Activated B cell treated with CpG ODN at 0.5 μM for 24 hours (primary cell): ENCODE measurements around the gene PAPLN. TPM values are rescaled to one million over a fixed set of nuclear protein-coding genes. Genes with fewer than 3 reads are reported as not detected.

Source experiments
- ATAC-seq: fragments of 200-7000 bp; cut with Tn5 transposase; one replicate; pipeline ENCODE4 v1.10.0; 2021; ENCODE audit warnings: low read depth, mild to moderate bottlenecking, moderate library complexity
- CTCF ChIA-PET: fragments of 350-600 bp; sonication (Branson Sonifier 250); formaldehyde crosslinking; loops from one replicate; lab custom pipeline; 2021; ENCODE audit warnings: antibody characterized with exemption; lab: Charles Lee
- POLR2A ChIA-PET: fragments of 350-600 bp; sonication (Branson Sonifier 250); formaldehyde crosslinking; loops from one replicate; lab custom pipeline; 2021; ENCODE audit warnings: antibody characterized with exemption; lab: Charles Lee
- DNase-seq: peaks from one replicate; pipeline ENCODE4 v3.0.0; 2022
- H3K27ac Mint-ChIP-seq: one replicate; pipeline ENCODE4 v1.8.0; 2020; ENCODE audit warnings: mixed read lengths
- H3K27me3 Mint-ChIP-seq: one replicate; pipeline ENCODE4 v1.8.0; 2021; ENCODE audit warnings: mixed read lengths
- H3K36me3 Mint-ChIP-seq: one replicate; pipeline ENCODE4 v1.8.0; 2021; ENCODE audit warnings: low read depth, mixed read lengths
- H3K4me1 Mint-ChIP-seq: one replicate; pipeline ENCODE4 v1.8.0; 2021; ENCODE audit warnings: mixed read lengths
- H3K4me3 Mint-ChIP-seq: one replicate; pipeline ENCODE4 v1.8.0; 2020; ENCODE audit warnings: mild to moderate bottlenecking, mixed read lengths
- H3K9me3 Mint-ChIP-seq: one replicate; pipeline ENCODE4 v1.8.0; 2020; ENCODE audit warnings: mixed read lengths
- intact Hi-C: fragments of 100-400 bp; cut with micrococcal nuclease; formaldehyde crosslinking; loops from one replicate; pipeline ENCODE4 v1.15.1; 2024
- total RNA-seq: library from RNA; stranded (reverse); gene quantifications from 2 replicates; pipeline ENCODE4 v1.2.3, GENCODE V29; 2022
- TF ChIP-seq, protein P1 (sequence below): fragments of 200-600 bp; IDR thresholded peaks from one replicate; pipeline ENCODE4 v1.8.0; 2022; ENCODE audit warnings: antibody characterized with exemption, mild to moderate bottlenecking

PAPLN gene
- total RNA-seq, 1 donor from 2014 or later = 0.42 TPM

DNA sequence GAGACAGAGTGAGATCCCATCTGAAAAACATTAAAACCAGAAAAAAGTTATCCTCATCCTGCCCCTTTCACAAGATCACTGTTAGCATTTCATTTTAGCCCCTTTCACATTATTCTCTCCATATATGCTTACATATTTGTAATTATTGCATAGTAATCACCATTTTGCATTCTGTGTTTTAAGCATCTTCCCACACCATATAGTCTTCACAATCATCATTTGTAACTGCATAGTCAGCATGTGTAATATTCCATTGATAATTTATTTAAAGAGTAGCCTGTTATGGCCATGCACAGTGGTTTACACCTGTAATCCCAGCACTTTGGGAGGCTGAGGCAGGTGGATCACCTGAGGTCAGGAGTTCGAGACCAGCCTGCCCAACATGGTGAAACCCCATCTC lies 11.8 kb downstream of the PAPLN start:
- POLR2A ChIA-PET = no interaction called here
- CTCF ChIA-PET = no interaction called here
- intact Hi-C loops = no loop called here
- no peak overlapping the region for H3K27ac Mint-ChIP-seq
- DNase-seq (no peak), ATAC-seq (no peak)
- no peak overlapping the region for H3K4me3 Mint-ChIP-seq
- H3K9me3 Mint-ChIP-seq = no peaks in the 10 kb centered on the region
- H3K36me3 Mint-ChIP-seq = no peaks in the 10 kb centered on the region
- TF ChIP-seq, protein P1, sequence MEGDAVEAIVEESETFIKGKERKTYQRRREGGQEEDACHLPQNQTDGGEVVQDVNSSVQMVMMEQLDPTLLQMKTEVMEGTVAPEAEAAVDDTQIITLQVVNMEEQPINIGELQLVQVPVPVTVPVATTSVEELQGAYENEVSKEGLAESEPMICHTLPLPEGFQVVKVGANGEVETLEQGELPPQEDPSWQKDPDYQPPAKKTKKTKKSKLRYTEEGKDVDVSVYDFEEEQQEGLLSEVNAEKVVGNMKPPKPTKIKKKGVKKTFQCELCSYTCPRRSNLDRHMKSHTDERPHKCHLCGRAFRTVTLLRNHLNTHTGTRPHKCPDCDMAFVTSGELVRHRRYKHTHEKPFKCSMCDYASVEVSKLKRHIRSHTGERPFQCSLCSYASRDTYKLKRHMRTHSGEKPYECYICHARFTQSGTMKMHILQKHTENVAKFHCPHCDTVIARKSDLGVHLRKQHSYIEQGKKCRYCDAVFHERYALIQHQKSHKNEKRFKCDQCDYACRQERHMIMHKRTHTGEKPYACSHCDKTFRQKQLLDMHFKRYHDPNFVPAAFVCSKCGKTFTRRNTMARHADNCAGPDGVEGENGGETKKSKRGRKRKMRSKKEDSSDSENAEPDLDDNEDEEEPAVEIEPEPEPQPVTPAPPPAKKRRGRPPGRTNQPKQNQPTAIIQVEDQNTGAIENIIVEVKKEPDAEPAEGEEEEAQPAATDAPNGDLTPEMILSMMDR = no peak
- peaks cover 36% of the 10 kb centered on the region for H3K4me1 Mint-ChIP-seq
- no peaks in the 10 kb centered on the region for H3K27me3 Mint-ChIP-seq

DNA sequence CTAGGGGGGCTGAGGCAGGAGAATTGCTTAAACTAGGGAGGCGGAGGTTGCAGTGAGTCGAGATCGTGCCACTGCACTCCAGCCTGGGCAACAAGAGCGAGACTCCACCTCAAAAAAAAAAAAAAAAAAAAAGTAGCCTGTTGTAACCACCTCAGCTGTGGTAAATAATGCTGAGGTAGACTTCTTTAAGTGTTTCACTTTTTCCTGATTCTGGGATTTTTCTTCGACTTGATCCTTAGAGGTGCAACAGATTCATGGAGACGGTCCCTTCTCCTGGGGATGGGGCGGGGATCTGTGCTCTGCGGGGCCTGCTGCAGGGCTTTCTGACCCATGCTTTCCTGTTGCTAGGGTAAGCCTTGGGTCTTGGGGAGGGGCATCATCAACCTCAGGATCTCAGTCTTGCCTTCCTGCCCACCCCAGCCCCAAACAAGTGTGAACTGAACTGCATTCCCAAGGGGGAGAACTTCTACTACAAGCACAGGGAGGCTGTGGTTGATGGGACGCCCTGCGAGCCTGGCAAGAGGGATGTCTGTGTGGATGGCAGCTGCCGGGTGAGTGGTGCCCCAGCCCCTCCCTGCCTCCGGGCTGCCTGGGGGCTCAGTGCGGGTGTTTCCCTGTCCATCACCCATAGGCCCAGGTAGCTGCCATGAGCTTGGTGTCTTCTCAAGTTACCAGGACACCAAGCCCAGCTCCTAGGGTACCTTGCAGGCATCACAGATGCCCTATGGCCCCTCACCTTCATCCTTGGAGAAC lies 12.4 kb downstream of the PAPLN start:
- Mint-ChIP-seq H3K27ac (peak overlapping the region; percentile 18), H3K4me3 (no peak overlapping the region), H3K9me3 (no peaks in the 10 kb centered on the region), H3K36me3 (no peaks in the 10 kb centered on the region), H3K4me1 (peaks cover 36% of the 10 kb centered on the region), H3K27me3 (no peaks in the 10 kb centered on the region)
- POLR2A ChIA-PET = no interaction called here
- CTCF ChIA-PET = no interaction called here
- no peak for DNase-seq
- ATAC-seq = no peak
- intact Hi-C loops = no loop called here
- TF ChIP-seq, protein P1 = no peak

DNA sequence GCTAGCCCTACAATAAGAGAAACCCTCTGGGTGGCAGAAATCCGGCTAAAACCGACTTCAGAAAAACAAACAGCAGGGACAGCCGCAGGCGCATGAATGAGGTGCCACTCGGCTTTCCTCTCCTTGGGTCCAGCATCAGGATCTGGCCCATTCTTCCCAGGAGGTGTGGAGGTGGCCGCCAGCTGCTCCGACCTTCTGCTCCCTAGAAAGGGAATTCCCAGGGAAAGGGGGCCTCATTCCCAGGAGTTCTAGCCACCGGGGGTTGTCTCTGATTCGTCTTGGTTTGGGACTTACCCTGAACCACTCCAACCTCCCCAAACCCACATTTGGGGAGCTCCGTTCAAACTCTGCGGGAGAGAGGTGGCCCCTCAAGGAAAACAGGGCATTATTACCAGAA lies 13.0 kb downstream of the PAPLN start:
- POLR2A ChIA-PET = no interaction called here
- DNase-seq (no peak), ATAC-seq (no peak)
- Mint-ChIP-seq H3K4me1 (peaks cover 32% of the 10 kb centered on the region), H3K27me3 (no peaks in the 10 kb centered on the region), H3K9me3 (no peaks in the 10 kb centered on the region), H3K4me3 (no peak overlapping the region), H3K27ac (no peak overlapping the region), H3K36me3 (no peaks in the 10 kb centered on the region)
- intact Hi-C loops = no loop called here
- CTCF ChIA-PET = no interaction called here
- TF ChIP-seq, protein P1 = no peak

DNA sequence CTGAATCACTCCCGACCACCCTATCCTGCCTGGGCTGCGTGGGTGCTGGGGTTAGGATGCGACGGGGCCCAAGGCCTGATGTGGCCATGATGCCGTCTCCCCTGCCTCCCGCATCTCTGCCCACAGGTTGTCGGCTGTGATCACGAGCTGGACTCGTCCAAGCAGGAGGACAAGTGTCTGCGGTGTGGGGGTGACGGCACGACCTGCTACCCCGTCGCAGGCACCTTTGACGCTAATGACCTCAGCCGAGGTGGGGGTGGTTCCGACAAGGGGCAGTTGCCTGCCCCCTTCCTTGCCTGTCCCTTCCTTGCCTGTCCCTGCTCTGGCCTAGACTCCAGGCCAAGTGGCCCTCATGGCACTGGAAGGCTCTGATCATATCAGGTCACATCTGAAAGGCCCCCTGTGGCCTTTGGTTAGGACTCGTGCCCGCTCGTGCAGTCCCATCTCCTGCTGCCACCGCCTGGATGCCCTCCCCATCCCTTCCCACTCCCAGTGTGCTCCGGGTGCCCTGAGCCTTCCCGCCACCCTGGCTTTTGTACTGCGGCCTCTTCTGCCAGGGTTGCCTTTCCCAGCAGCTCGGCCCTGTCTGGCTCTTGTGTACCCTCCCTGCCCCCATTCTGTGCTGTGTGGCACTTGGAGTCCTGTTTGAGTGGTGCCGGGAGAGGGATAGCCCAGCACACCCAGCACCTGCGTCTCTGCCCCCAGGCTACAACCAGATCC lies 13.6 kb downstream of the PAPLN start:
- Mint-ChIP-seq H3K4me1 (peaks cover 32% of the 10 kb centered on the region), H3K36me3 (no peaks in the 10 kb centered on the region), H3K4me3 (no peak overlapping the region), H3K27me3 (no peaks in the 10 kb centered on the region), H3K27ac (no peak overlapping the region), H3K9me3 (no peaks in the 10 kb centered on the region)
- intact Hi-C loops = no loop called here
- POLR2A ChIA-PET = no interaction called here
- TF ChIP-seq, protein P1 = no peak
- DNase-seq (no peak), ATAC-seq (no peak)
- CTCF ChIA-PET = no interaction called here

- CTCF ChIA-PET = no interaction called here
- Mint-ChIP-seq H3K4me3 (no peak overlapping the region), H3K4me1 (peaks cover 29% of the 10 kb centered on the region), H3K27me3 (no peaks in the 10 kb centered on the region), H3K27ac (no peak overlapping the region), H3K9me3 (no peaks in the 10 kb centered on the region), H3K36me3 (no peaks in the 10 kb centered on the region)
- TF ChIP-seq, protein P1 = no peak
- POLR2A ChIA-PET = no interaction called here
- intact Hi-C loops = no loop called here
- ATAC-seq = no peak
- DNase-seq = no peak
Measured at GRCh38 chr14:73251516-73252215, 14.4 kb downstream of the PAPLN start.
